Activated CD4-positive, CD25-positive, alpha-beta regulatory T cell treated with anti-CD3 and anti-CD28 coated beads, Interleukin-2, amount 50 U/mL, for 24 hours (primary cell): ENCODE data around the gene ALG13.
"Not testable (repeated sequence)": the region's sequence is repeated elsewhere in the genome, so short reads cannot be mapped to it uniquely, and the experiment has no call there.

Experiments used
- ATAC-seq, 2 donors: fragments of 150-1000 bp; cut with Tn5 transposase; one replicate each; pipeline ENCODE4 v1.10.0; 2021; ENCODE audit warnings: mild to moderate bottlenecking in 1 of 2, moderate library complexity in 1 of 2

The ALG13 gene

DNA sequence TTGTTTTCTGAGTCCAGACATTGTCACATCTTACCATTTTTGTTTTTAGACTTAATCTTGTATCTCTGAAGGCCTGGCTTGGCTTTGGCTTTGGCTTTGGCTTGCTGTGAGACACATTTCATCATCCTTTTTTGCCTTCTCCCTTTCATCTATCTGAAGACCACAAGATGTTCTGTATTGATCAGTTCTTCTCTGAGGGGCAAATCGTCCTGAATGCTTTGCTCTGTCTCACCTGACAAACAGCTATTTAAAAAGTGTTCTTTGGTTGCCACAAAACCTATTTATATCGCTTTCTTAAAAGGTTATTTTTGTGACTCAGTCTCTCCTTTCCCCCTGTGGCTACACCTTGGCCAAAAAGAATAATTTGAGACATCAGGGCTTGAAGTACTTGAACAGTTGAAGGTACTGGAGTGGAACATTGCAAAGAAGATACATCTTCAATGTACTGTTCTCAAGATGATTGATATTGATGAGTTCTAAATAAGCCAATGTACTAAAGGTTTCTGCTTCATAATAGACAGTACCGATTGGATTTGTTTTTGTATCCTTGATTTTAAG lies 80.7 kb downstream of the ALG13 start:
- no peak for ATAC-seq

GRCh38 chrX:111778591-111778990 lies 97.6 kb downstream of the ALG13 start:
- no peak for ATAC-seq

- ATAC-seq = no peak
These were observed 98.6 kb downstream of the ALG13 start for GRCh38 chrX:111779582-111779981.

- no peak for ATAC-seq
These were observed 103.7 kb downstream of the ALG13 start for GRCh38 chrX:111784667-111785066.

DNA sequence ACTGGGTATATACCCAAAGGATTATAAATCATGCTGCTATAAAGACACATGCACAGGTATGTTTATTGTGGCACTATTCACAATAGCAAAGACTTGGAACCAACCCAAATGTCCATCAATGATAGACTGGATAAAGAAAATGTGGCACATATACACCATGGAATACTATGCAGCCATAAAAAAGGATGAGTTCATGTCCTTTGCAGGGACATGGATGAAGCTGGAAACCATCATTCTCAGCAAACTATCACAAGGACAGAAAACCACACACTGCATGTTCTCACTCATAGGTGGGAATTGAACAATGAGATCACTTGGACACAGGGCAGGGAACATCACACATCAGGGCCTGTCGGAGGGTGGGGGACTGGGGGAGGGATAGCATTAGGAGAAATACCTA lies 109.1 kb downstream of the ALG13 start:
- not testable (repeated sequence) for ATAC-seq
